Measurements from ENCODE around the gene SPAG7.

- TF ChIP-seq RFX5 (IDR thresholded peaks at IDR 0.05; ENCODE audit: borderline replicate concordance, low read depth, low read length) (no peak), CHD1 (IDR thresholded peaks at IDR 0.05; ENCODE audit: low read depth, low read length) (no peak), SP2 (IDR thresholded peaks at IDR 0.05; ENCODE audit: low read length) (no peak), CTCF (IDR thresholded peaks at IDR 0.05; ENCODE audit: control extremely low read depth in 1 of 3, insufficient read depth in 1 of 3, low read depth in 1 of 3, low read length in 3 of 3) (no peak), POLR2AphosphoS5 (IDR thresholded peaks at IDR 0.05; ENCODE audit: low read depth, low read length) (no peak), YY1 (IDR thresholded peaks at IDR 0.05; ENCODE audit: low read depth, low read length) (no peak), RAD21 (IDR thresholded peaks at IDR 0.05 in 1 of 2, conservative IDR thresholded peaks at IDR 0.05 in 1 of 2; ENCODE audit: low read depth in 2 of 2, low read length in 2 of 2) (no peak), EGR1 (IDR thresholded peaks at IDR 0.05; ENCODE audit: borderline replicate concordance, low read depth, low read length) (no peak), POLR2A (IDR thresholded peaks at IDR 0.05; ENCODE audit: control extremely low read depth in 1 of 2, low read depth in 2 of 2, low read length in 2 of 2) (no peak), ZNF274 (IDR thresholded peaks at IDR 0.05; ENCODE audit: borderline replicate concordance, extremely low read depth, low read length) (no peak), HDAC6 (IDR thresholded peaks at IDR 0.05; ENCODE audit: low read depth, low read length) (no peak)
Observed at GRCh38 chr17:4931963-4932362, 35.7 kb downstream of the SPAG7 start, which contains the start of gene GP1BA.
